GM21390 (cell line): Measurements from ENCODE around the gene DZIP3.
A peak's percentile ranks its signal among the peaks of the same experiment; 100 is the strongest.

Experiments
- ATAC-seq: cut with Tn5 transposase; IDR thresholded peaks from one replicate; pipeline ENCODE4 v1.9.1; 2021; ENCODE audit not compliant: unreplicated experiment

Gene DZIP3

GRCh38 chr3:108589081-108589997 is at the start of gene DZIP3, which contains the start of gene CIP2A:
DZIP3 (plus strand) TSS chr3:108589722; CDS start chr3:108605407, 15,685 bp downstream.
CIP2A (minus strand) TSS chr3:108589438; CDS start chr3:108589375, 63 bp downstream.
- peak; percentile 92 for ATAC-seq

GRCh38 chr3:108546247-108546646 is 43.3 kb upstream of the DZIP3 start:
- ATAC-seq, result peak; percentile 59

GRCh38 chr3:108546692-108547091 is 42.8 kb upstream of the DZIP3 start:
- ATAC-seq, result peak; percentile 46

GRCh38 chr3:108548304-108548703 is 41.2 kb upstream of the DZIP3 start:
- no peak for ATAC-seq

- no peak for ATAC-seq
These were observed 40.6 kb upstream of the DZIP3 start for GRCh38 chr3:108548886-108549285.

GRCh38 chr3:108552267-108553159 is 37.0 kb upstream of the DZIP3 start:
- peak; percentile 56 for ATAC-seq

- no peak for ATAC-seq
These were observed 35.3 kb upstream of the DZIP3 start for GRCh38 chr3:108554229-108554628.

GRCh38 chr3:108554913-108555571 is 34.5 kb upstream of the DZIP3 start:
- no peak for ATAC-seq

GRCh38 chr3:108555966-108556581 is 33.4 kb upstream of the DZIP3 start:
- ATAC-seq, result no peak

- no peak for ATAC-seq
These were observed 27.0 kb upstream of the DZIP3 start for GRCh38 chr3:108562565-108562964.

- ATAC-seq, result no peak
These were observed 25.0 kb upstream of the DZIP3 start for GRCh38 chr3:108564564-108564963.

GRCh38 chr3:108565506-108565905 is 24.0 kb upstream of the DZIP3 start:
- no peak for ATAC-seq

- no peak for ATAC-seq
These were observed 22.9 kb upstream of the DZIP3 start for GRCh38 chr3:108566599-108566998.

- ATAC-seq, result no peak
These were observed 20.2 kb upstream of the DZIP3 start for GRCh38 chr3:108569336-108569735.

- ATAC-seq, result no peak
These were observed 11.5 kb upstream of the DZIP3 start for GRCh38 chr3:108578064-108578463.

- ATAC-seq, result no peak
These were observed 921 bp upstream of the DZIP3 start for GRCh38 chr3:108588601-108589000.

GRCh38 chr3:108589998-108590323 is 439 bp downstream of the DZIP3 start:
- no peak for ATAC-seq

- ATAC-seq, result no peak
These were observed 938 bp downstream of the DZIP3 start for GRCh38 chr3:108590460-108590859.

GRCh38 chr3:108595321-108595720 is 5.8 kb downstream of the DZIP3 start:
- ATAC-seq, result no peak

- ATAC-seq, result no peak
These were observed 8.9 kb downstream of the DZIP3 start for GRCh38 chr3:108598375-108598774.
